ENCODE data around the gene COA5.

COA5 gene

DNA sequence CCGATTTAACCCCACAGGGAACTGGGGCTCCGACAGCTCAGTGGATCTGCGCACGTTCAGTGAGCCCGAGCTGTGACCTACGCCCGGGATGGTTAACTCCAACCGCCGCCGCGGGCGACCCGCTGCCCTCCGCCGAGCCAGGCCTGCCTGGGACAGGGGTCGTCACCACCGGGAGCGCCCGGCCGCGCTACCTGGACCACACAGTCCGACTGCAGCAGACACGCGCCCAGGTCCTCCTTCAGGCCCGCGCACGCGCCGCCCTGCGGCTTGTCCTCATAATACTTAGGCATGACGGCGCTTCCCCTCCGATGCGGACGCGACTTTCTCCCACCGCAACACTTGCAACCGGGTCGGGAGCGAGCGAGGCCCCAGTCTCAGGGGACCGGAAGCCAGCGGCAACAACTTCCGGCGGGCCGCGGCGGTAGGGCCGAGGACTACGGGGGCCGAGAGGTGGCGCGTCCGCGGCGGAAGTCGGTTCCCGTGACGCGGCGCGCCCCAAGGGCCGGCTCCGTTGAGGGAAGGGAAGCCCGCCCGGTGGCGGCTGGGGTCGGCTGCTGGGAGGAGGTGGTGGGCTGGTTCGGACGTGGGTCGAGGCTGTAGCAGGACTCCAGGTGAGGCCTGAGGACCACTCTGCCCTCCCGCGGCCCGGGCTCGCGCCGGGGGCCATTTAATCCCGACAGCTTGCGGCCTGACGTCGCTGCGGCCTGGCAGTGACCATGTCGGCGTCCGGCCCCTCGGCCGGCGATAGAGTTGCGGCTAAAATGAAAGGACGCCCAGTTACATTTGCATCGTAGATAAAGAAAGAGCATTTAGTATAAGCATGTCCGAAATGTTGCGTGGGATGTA is at the start of gene COA5, which contains the start of gene UNC50:
COA5 (minus strand) TSS at position 397 of the 846 bp plus-strand sequence; CDS start at position 290, 107 bp downstream.
UNC50 (plus strand) TSS at position 474 of the 846 bp plus-strand sequence. CDS start 1,171 bp downstream, outside the sequence.
- peak; percentile 84 for DNase-seq

DNA sequence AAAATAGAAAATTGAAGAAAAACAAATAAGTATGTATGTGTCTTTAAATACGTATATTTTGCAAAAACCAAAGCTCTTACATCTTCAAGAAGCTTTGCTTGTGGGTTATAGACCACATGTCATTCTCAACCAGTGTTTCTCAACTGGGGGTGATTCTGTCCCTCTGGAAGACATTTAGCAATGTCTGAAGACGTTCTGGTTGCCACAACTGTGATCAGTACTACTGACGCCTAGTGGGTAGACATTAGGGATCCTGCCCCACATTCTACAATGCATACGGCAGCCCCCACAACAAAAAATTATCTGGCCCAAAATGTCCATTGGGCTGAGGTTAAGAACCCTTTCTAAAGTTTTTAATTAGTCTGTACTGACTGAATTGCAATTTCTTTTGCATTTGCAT is 48.5 kb upstream of the COA5 start:
- no peak for DNase-seq

GRCh38 chr2:98654699-98655495 is 46.6 kb upstream of the COA5 start:
- DNase-seq: no peak

DNA sequence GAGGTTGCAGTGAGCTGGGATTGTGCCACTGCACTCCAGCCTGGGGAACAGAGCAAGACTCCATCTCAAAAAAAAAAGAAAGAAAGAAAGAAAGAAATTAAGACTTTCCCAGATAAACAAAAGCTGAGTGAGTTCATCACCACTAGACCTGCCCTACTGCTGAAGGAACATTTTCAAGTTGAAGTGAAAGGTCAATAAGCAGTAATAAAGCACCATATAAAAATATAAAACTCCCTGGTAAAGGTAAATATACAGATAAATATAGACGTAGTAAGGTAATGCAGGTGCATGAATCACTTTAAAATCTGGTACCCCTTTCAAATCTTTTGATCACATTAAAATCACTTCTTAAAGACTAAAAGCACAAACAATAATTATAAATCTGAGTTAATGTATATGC is 42.7 kb upstream of the COA5 start:
- no peak for DNase-seq

DNA sequence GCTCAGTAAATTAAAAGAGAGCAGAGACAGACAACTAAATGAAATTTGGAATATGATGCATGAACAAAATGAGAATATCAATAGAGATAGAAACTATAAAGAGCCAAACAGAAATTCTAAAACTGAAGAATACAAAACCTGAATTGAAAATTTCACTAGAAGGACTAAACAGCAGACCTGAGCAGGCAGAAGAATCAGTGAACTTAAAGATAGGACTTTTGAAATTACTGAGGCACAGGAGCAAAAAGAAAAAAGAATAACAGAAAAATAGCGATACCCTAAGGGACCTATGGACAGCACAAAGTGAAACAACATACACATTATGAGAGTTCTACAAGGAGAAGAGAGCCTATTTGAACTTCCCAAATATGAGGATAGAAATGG is 41.7 kb upstream of the COA5 start:
- no peak for DNase-seq

- DNase-seq: peak; percentile 86
Measured at GRCh38 chr2:98649135-98649991, 41.1 kb upstream of the COA5 start.

- no peak for DNase-seq
Measured at GRCh38 chr2:98648451-98648850, 40.1 kb upstream of the COA5 start.

- DNase-seq: no peak
Measured at GRCh38 chr2:98647636-98648035, 39.3 kb upstream of the COA5 start.

DNA sequence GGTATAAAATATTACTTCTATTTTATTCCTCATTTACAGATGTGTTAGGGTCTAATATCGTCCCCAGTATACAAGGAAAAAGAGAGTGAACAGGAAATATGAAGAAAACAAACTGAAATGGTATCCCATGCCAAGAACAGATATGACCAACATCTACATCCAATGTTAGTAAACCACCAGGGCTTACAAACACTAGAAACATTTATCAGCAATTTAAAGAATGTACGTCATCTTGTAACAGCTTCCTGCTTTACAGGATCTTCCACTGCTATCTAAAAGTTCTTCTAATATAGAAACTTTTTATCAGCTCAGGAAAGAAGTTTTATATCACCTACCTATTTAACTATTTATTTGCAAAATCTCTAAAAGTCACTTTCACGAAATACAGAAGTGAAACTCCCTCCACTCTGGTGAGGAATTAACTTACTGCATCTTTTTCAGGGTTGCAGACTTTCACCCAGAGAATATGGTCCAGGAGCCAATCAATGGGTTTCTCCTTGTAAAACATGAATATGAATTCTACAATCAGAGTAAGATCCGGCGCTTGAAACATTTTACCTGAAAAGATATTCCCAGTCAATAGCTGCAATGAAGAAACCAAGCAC is 35.3 kb upstream of the COA5 start:
- DNase-seq: no peak

GRCh38 chr2:98637401-98638147 is 29.3 kb upstream of the COA5 start:
- DNase-seq: no peak

- DNase-seq: no peak
Measured at GRCh38 chr2:98634406-98635092, 26.2 kb upstream of the COA5 start.

GRCh38 chr2:98632351-98632750 is 24.0 kb upstream of the COA5 start:
- DNase-seq: no peak

GRCh38 chr2:98623657-98624056 is 15.3 kb upstream of the COA5 start:
- DNase-seq: no peak

DNA sequence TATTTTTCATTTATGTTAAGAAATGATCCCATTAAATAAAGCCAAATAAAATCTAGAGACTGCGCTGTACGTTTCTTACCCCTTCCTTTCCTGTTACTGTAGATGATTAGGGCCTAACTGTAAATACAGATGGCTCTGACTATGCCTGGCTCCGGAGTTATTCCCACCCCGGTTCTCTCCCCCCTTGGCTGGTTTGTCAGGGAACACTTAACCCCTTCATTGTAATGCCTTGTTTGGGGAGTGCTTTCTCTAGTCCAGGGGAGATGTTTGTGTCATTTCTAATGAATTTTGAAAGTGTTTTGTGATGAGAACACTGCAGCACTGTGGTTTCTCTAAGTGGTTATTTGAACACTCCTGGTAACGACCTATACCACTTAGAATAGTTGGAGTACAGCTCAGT is 8.8 kb upstream of the COA5 start:
- DNase-seq: no peak

- DNase-seq: no peak
Measured at GRCh38 chr2:98615481-98615880, 7.2 kb upstream of the COA5 start.

DNA sequence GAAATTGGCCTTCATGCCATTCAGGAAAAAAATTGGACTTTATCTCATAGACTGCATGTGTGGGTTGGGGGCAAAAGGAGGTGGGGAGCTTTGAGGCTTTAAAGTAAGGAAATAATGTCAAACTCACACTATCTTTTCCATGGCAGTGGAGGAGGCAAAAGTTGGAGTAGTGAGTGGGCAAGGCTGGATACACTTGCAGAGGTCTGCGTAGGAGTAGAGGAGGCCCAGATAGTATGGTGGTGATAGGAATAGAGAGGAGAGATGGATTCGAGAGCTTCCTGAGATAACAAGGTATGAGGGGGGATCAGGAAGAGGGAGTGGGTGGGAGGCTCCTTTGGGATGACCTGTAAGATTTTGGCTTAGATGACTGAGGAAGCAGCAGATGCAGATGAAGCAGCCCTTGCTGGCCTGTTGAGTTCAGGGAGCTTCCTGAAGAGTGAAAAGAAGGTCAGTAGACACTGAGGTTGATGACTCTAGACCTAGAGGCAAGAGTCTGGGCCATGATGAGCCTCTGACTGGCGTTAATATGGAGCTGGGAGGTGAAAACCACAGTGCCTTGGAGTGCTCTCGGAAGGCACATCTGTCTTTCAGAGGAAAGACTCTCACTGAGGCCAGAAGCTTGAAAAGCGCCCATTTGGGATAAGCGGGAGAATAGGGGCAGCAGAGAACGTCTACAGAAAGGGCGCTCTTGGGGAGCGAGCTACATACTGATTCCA is 5.9 kb upstream of the COA5 start:
- no peak for DNase-seq

DNA sequence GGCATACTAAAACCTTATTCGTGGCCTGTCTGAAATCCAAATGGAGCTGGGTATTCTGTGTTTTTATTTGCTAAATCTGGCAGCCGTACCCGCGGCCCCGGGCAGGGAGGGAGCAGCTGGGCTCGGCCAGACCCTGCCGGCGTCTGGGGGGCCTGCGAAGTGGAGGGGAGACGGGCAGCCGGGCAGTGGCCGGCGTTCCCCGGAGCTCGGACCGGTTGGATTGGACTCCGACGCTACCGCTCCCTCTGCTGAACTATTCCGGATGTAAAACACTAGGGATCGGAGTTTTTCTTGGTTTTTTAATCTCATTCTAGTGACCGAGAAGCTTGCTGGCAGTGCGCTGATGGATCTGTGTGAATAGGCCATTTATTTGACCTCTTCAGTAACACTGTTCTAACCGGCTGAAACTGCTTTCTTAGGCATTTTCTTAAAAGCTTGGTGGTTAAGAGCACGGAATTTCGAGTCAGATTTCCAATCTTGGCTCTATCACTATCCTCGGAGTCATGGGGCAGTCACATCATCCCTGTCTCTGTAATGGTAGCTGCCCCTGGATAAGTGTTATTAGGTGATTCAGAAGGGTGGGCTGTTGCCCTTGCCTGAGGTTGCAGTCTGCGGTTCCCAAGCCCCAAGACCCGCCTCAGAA is 771 bp upstream of the COA5 start:
- peak; percentile 11 for DNase-seq

GRCh38 chr2:98607741-98608115 is 584 bp downstream of the COA5 start:
- DNase-seq: no peak

DNA sequence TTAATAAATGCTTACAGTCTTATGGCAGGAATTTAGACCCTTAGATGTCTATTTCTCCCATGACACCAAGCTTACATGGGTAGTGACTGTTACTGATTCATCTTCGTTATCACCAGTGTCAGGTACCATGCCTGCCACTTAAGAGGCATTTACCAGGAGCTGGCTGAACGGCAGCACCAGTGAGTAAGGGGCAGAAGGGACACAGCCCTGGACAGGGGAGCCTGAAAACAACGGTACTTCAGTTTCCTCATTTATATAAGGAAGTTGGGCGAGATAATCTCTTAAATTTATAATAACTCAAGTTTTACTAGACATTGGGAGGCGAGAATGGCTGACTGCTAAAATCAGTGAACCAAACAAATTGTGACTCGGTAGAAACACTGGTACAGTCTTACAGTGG is 1.2 kb downstream of the COA5 start:
- DNase-seq: no peak

DNA sequence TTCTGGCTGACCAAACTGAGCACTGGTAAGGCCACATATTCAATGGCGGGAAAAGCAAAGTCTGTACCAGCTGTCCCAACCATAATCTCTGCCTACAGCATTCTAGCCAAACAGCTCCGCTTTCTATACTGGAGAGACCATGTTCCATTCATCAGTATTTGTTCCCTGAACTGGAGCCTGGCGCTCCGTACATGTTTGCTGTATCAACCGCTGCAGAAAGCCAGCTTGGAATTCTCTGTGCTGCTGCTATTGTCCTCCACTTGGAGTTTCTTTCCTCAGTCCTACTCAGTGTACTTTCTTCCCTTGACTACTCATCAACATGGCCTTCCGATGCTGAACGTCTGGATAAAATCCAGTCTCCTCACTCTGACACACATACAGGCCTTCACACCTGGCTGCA is 1.9 kb downstream of the COA5 start:
- no peak for DNase-seq
